SK-N-MC (cell line): Measurements from ENCODE around the gene GPC6.

Source experiments
- DNase-seq: peaks from one replicate; pipeline ENCODE4 v3.0.0-alpha.2; 2011; ENCODE audit warnings: low read depth, low spot score
- H3K27ac ChIP-seq: fragments of 200-600 bp; sonication (generic); 2 replicates; pipeline ENCODE4 v1.5.1; 2016; ENCODE audit warnings: mixed run types
- H3K36me3 ChIP-seq: fragments of 200-600 bp; sonication (generic); 2 replicates; pipeline ENCODE4 v1.6.1; 2017; ENCODE audit warnings: antibody characterized with exemption, low read length, mixed read lengths; ENCODE audit not compliant: insufficient read depth
- H3K4me3 ChIP-seq: fragments of 200-600 bp; sonication (generic); 2 replicates; pipeline ENCODE4 v1.5.1; 2016
- H3K9ac ChIP-seq: fragments of 200-600 bp; sonication (generic); 2 replicates; pipeline ENCODE4 v1.8.0; 2017; ENCODE audit warnings: mixed run types, mixed read lengths; ENCODE audit not compliant: insufficient read length
- H3K9me3 ChIP-seq: fragments of 200-600 bp; sonication (generic); 2 replicates; pipeline ENCODE4 v1.6.1; 2017; ENCODE audit warnings: low read depth, mild to moderate bottlenecking, antibody characterized with exemption, low read length, moderate library complexity, mixed read lengths
- EZH2 ChIP-seq: fragments of 200-600 bp; sonication (generic); IDR thresholded peaks from one replicate; pipeline ENCODE4 v1.6.1; 2017; ENCODE audit warnings: antibody characterized with exemption
- FOXP2 ChIP-seq: optimal IDR thresholded peaks from 2 replicates; pipeline ENCODE3; 2011; ENCODE audit warnings: mild to moderate bottlenecking, moderate library complexity; ENCODE audit not compliant: insufficient read depth; ENCODE audit errors: extremely low read length, control extremely low read depth
- POLR2AphosphoS5 ChIP-seq: IDR thresholded peaks from 2 replicates; pipeline ENCODE4 v1.6.1; 2012; ENCODE audit warnings: mild to moderate bottlenecking, low read depth, low read length, borderline replicate concordance

GPC6 gene

DNA sequence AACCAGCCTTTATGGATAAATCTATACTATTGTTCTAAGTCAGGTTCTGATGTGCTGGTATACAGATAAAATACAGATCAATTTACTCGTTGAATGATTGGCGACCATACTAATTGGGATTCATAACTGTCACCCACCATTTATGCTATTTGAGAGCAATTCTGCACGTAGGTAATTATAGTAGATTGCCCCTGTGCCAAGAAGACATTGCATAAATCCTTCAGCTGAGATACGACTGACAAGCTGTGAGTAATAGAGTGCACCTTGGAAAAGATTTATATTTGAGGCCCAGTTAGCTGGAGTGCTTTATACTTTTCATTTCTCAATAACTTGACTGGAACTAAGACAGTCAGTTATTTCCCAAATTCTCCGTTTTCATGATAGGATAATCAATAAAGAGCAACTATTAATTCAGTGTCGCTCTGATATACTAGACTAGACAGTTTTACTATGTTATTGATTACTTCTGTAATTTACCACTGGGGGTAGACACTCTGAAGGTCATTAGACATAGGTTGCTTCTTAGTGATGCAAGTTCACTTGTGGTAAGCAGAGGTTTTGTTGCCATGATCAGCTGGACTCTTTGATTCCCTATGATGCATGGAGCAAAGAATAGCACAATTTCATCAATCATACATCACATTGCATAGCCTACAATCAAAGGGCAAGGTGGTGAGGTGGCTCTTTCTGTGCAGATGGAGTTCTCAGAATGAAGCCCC is 536.3 kb downstream of the GPC6 start:
- H3K9ac ChIP-seq, result no peak overlapping the region
- H3K9me3 ChIP-seq, result no peaks in the 10 kb centered on the region
- no peak for TF ChIP-seq FOXP2
- TF ChIP-seq EZH2, result no peak
- TF ChIP-seq POLR2AphosphoS5, result no peak
- no peak for DNase-seq
- peaks cover 3% of the 10 kb centered on the region; the same call in 1 of the 2 replicates for H3K36me3 ChIP-seq
- H3K4me3 ChIP-seq, result no peak overlapping the region
- no peak overlapping the region for H3K27ac ChIP-seq

DNA sequence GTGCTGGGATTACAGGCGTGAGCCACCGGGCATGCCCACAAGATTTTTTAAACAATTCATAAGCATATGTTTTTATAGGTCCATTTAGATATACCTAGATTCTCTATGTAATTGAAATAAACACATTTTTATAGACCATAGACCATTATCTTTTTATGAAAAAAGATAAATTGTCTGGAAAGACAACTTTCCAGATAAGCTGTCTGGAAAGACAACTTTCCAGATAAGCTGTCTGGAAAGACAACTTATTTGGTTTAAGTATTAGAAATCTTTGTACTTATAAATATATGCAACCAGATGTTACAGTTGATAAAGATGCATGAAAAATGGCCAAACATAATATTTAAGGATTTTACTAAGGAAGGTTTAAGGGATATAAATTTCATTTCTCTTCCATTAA is 538.5 kb downstream of the GPC6 start:
- no peak for DNase-seq
- TF ChIP-seq EZH2 (no peak), POLR2AphosphoS5 (no peak), FOXP2 (no peak)
- no peak overlapping the region for H3K27ac ChIP-seq
- H3K36me3 ChIP-seq, result peaks cover 3% of the 10 kb centered on the region; the same call in 1 of the 2 replicates
- H3K9ac ChIP-seq, result no peak overlapping the region
- no peak overlapping the region for H3K4me3 ChIP-seq
- no peaks in the 10 kb centered on the region for H3K9me3 ChIP-seq

DNA sequence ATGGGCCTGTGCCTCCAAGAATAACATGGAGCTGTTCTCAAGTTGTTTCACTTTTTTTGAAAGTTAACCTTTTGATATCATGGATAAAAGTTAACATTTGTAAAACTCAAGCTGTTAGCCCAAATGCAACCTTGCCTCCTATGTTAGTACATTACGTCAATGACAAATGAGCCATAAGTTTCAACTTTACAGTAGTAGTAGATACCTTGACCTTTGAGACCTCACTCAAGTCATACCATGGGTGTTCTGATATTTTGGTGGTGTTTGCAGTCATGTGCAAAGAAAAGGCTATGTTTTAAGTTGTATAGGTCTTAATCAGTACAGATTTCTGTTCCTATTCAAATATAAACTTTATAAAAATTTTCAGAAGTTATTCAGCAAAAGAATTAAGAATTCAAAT is 539.2 kb downstream of the GPC6 start:
- no peak overlapping the region for H3K4me3 ChIP-seq
- TF ChIP-seq POLR2AphosphoS5, result no peak
- no peak for TF ChIP-seq FOXP2
- no peak for TF ChIP-seq EZH2
- no peak overlapping the region for H3K27ac ChIP-seq
- no peaks in the 10 kb centered on the region for H3K9me3 ChIP-seq
- H3K36me3 ChIP-seq, result peaks cover 3% of the 10 kb centered on the region; the same call in 1 of the 2 replicates
- no peak overlapping the region for H3K9ac ChIP-seq
- no peak for DNase-seq

- no peak overlapping the region for H3K4me3 ChIP-seq
- no peak for DNase-seq
Measured at GRCh38 chr13:93766719-93767118, 540.1 kb downstream of the GPC6 start.

DNA sequence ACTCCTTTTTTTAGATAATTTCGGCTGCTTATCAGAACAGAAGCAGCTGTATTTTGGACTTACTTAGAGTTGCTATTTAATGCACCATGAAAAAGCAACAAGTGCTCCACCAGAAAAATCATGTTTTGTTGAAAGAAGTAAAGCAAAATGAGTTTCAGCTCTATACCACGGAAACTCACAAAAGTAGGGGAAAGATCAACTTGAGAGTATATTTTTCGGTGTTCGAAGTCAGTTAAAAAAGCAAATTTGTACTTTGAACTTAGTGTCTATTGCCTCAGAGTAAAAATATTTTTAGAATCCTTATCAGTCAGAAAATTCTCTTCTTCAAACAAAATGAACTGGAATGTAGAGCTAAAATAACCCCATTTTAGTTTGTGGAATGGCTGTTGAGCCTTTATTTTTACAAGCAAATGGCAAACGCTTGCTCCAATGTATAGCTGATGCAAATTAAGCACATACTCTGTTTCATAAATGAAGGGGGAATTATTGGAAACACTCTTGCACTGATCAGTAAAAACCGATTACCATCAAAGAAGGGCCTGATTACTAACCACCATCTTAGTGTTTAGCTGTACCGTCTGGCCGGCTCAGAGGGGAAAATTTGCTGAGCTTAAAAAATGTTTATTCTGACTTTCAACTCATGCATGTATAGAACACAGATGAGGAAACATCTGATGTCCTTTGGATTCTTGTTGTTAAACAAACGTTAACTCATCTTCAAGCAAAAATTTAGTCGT is 540.7 kb downstream of the GPC6 start:
- Histone ChIP-seq H3K4me3 (no peak overlapping the region; the same call in 1 of the 2 replicates), H3K36me3 (peaks cover 2% of the 10 kb centered on the region; the same call in 1 of the 2 replicates), H3K9ac (no peak overlapping the region), H3K27ac (no peak overlapping the region), H3K9me3 (no peaks in the 10 kb centered on the region)
- no peak for TF ChIP-seq POLR2AphosphoS5
- no peak for TF ChIP-seq FOXP2
- no peak for TF ChIP-seq EZH2
- no peak for DNase-seq

More at GRCh38 chr13:93766719-93767118, 540.1 kb downstream of the GPC6 start:
- Histone ChIP-seq H3K9ac (no peak overlapping the region), H3K9me3 (no peaks in the 10 kb centered on the region), H3K27ac (no peak overlapping the region), H3K36me3 (peaks cover 3% of the 10 kb centered on the region; the same call in 1 of the 2 replicates)
- TF ChIP-seq EZH2 (no peak), FOXP2 (no peak), POLR2AphosphoS5 (no peak)

DNA sequence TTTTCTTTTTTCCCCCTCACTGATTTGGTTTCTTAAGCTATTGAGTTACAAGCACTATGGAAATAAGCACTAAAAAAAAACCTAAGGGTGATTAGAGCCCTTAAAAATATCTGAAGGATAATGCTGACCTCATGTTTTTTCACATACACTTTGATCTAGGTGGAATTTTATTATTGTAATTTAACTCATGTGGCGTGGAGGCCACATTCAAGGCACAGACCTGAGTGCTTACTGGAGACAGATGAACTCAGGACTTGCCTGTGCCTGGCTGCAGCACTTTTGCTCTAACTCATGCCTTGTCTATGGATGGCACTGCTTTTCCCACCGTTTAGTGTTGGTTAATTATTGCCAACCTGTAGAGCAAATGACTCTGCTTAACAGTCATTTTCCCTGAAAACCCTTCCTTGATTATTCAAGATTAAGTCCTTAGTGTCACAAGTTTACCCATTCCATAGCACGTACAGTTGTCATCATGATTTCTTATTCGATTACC is 541.4 kb downstream of the GPC6 start:
- Histone ChIP-seq H3K9ac (no peak overlapping the region), H3K27ac (no peak overlapping the region), H3K4me3 (no peak overlapping the region; the same call in 1 of the 2 replicates), H3K9me3 (no peaks in the 10 kb centered on the region), H3K36me3 (no peaks in the 10 kb centered on the region)
- DNase-seq, result no peak
- TF ChIP-seq POLR2AphosphoS5 (no peak), FOXP2 (no peak), EZH2 (no peak)

DNA sequence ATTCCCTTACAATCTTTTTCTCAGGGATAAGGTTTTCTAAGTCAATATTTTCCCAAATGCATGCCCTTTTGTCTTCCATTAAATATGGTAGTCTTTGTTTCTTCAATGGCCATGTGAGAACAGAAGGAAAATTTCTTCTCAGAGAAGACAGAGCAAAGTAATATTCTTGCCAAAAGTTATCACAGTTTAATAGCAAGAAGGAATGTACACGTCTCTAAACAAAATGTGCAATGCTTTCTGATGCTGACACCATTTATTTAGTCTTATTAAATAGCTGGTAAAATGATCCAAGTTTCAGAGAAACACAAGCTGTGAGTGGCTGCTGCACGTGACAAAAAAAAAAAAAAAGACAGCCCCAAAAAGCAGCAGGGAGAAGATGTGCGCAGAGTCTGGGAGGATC is 542.5 kb downstream of the GPC6 start:
- Histone ChIP-seq H3K4me3 (no peak overlapping the region), H3K27ac (no peak overlapping the region), H3K36me3 (no peaks in the 10 kb centered on the region), H3K9me3 (no peaks in the 10 kb centered on the region), H3K9ac (no peak overlapping the region)
- DNase-seq, result no peak
- no peak for TF ChIP-seq POLR2AphosphoS5
- TF ChIP-seq FOXP2, result no peak
- no peak for TF ChIP-seq EZH2

- Histone ChIP-seq H3K9me3 (no peaks in the 10 kb centered on the region), H3K27ac (no peak overlapping the region), H3K9ac (no peak overlapping the region), H3K4me3 (no peak overlapping the region), H3K36me3 (no peaks in the 10 kb centered on the region)
- no peak for TF ChIP-seq EZH2
- TF ChIP-seq FOXP2, result no peak
- no peak for DNase-seq
Measured at GRCh38 chr13:93769607-93770006, 543.0 kb downstream of the GPC6 start.
